ENCODE results near the gene FEV. TPM values are rescaled to one million over a fixed set of nuclear protein-coding genes. Genes with fewer than 3 reads are reported as not detected.
"Not testable (repeated sequence)": the region's sequence is repeated elsewhere in the genome, so short reads cannot be mapped to it uniquely, and the experiment has no call there.

The FEV gene
- polyA plus RNA-seq, 3 donors, result 0.17 TPM; not detected in 2

DNA sequence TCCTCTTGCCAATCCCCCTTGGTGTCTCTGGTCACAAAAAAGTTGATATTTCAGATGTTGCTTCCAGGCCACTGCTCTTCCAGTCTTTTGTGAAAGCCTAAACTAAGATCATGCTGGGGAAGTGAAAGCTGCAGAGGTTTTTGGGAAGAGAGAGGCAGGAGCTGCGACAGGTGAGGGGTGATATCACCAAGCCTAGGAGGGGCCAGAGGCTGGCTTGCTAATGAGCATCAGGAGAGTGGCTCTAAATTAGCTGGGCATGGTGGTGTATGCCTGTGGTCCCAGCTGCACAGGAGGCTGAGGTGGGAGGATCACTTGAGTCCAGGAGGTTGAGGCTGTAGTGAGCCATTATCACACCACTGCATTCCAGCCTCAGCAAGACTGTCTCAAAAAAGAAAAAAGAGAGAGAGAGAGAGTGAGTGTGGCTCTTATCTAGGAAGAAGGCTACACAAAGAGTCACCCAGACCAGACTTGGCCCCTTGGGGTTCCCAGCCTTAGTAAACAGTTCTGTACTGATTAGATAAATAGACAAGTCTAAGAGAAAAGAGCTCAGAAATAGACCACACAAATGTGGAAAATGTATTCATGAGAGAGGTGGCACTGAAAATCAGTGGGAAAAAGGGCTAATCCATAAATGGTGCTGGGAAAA lies 40.1 kb downstream of the FEV start:
- no peak for DNase-seq

DNA sequence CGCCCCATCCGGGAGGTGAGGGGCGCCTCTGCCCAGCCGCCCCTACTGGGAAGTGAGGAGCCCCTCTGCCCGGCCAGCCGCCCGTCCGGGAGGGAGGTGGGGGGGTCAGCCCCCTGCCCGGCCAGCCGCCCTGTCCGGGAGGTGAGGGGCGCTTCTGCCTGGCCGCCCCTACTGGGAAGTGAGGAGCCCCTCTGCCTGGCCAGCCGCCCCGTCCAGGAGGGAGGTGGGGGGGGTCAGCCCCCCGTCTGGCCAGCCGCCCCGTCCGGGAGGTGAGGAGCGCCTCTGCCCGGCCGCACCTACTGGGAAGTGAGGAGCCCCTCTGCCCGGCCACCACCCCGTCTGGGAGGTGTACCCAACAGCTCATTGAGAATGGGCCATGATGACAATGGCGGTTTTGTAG lies 53.2 kb downstream of the FEV start:
- DNase-seq, result not testable (repeated sequence)

Other genes with a start within 250 kb of the FEV start
- gene CYP27A1, start 203.0 kb downstream of the FEV start, polyA plus RNA-seq (ENCODE audit: insufficient read length in 3 of 3), result 10 to 100 TPM; 48.3 to 63.2 (median 59.1) TPM
- under 1 TPM; 0.06 to 0.21 (median 0.12) TPM for gene PRKAG3, start 153.4 kb downstream of the FEV start, polyA plus RNA-seq (ENCODE audit: insufficient read length in 3 of 3)
- under 1 TPM; 0.36 to 0.61 (median 0.43) TPM for gene WNT6, start 125.4 kb downstream of the FEV start, polyA plus RNA-seq (ENCODE audit: insufficient read length in 3 of 3)
- gene WNT10A, start 104.3 kb downstream of the FEV start, polyA plus RNA-seq (ENCODE audit: insufficient read length in 3 of 3), result 1 to 10 TPM; 1.0 to 1.6 (median 1.1) TPM
- under 1 TPM in 1 of 3 donors, not detected in 2; 0.13 TPM for gene CDK5R2, start 25.5 kb downstream of the FEV start, polyA plus RNA-seq (ENCODE audit: insufficient read length in 3 of 3)
- gene CRYBA2, start 8.2 kb upstream of the FEV start, polyA plus RNA-seq (ENCODE audit: insufficient read length in 3 of 3), result not detected
- gene CFAP65, start 56.3 kb upstream of the FEV start, polyA plus RNA-seq (ENCODE audit: insufficient read length in 3 of 3), result 1 to 10 TPM in 1 of 3 donors, under 1 TPM in 2; 0.07 to 1.1 (median 0.56) TPM
- 1 to 10 TPM; 2.0 to 3.2 (median 2.0) TPM for gene IHH, start 75.7 kb upstream of the FEV start, polyA plus RNA-seq (ENCODE audit: insufficient read length in 3 of 3)
- 10 to 100 TPM; 17.6 to 21.4 (median 19.6) TPM for gene NHEJ1, start 175.6 kb upstream of the FEV start, polyA plus RNA-seq (ENCODE audit: insufficient read length in 3 of 3)
- 10 to 100 TPM; 23.5 to 29.0 (median 25.1) TPM for gene SLC23A3, start 184.8 kb upstream of the FEV start, polyA plus RNA-seq (ENCODE audit: insufficient read length in 3 of 3)
- gene CNPPD1, start 191.7 kb upstream of the FEV start, polyA plus RNA-seq (ENCODE audit: insufficient read length in 3 of 3), result 10 to 100 TPM; 71.7 to 79.7 (median 78.6) TPM
- gene RETREG2, start 193.1 kb upstream of the FEV start, polyA plus RNA-seq (ENCODE audit: insufficient read length in 3 of 3), result 100 to 1,000 TPM; 113 to 119 (median 113) TPM
- 10 to 100 TPM; 40.9 to 51.8 (median 49.4) TPM for gene ZFAND2B, start 221.6 kb upstream of the FEV start, polyA plus RNA-seq (ENCODE audit: insufficient read length in 3 of 3)
- 10 to 100 TPM; 37.9 to 47.3 (median 44.8) TPM for gene ABCB6, start 233.8 kb upstream of the FEV start, polyA plus RNA-seq (ENCODE audit: insufficient read length in 3 of 3)
- gene ATG9A, start 244.5 kb upstream of the FEV start, polyA plus RNA-seq (ENCODE audit: insufficient read length in 3 of 3), result 10 to 100 TPM; 45.2 to 48.4 (median 46.3) TPM
- 10 to 100 TPM; 51.3 to 84.1 (median 72.8) TPM for gene ANKZF1, start 244.6 kb upstream of the FEV start, polyA plus RNA-seq (ENCODE audit: insufficient read length in 3 of 3)

All from renal pelvis (tissue), 4 donors.